GM19240 (cell line): ENCODE data around the gene GPER1.
"Not testable (repeated sequence)": the region's sequence is repeated elsewhere in the genome, so short reads cannot be mapped to it uniquely, and the experiment has no call there.

ENCODE experiments used
- DNase-seq: peaks from one replicate; pipeline ENCODE4 v3.0.0; 2011; ENCODE audit warnings: low spot score; ENCODE audit not compliant: insufficient read length

Gene GPER1

GRCh38 chr7:1101563-1102431 is 13.9 kb downstream of the GPER1 start:
- DNase-seq = no peak

GRCh38 chr7:1103009-1103788 is 15.3 kb downstream of the GPER1 start:
- peak; percentile 57 for DNase-seq

GRCh38 chr7:1103789-1104515 is 16.0 kb downstream of the GPER1 start:
- no peak for DNase-seq

GRCh38 chr7:1104516-1105179 is 16.7 kb downstream of the GPER1 start:
- DNase-seq = no peak

GRCh38 chr7:1105189-1105588 is 17.3 kb downstream of the GPER1 start:
- DNase-seq = peak; percentile 72

GRCh38 chr7:1106063-1106792 is 18.3 kb downstream of the GPER1 start:
- DNase-seq = no peak

- DNase-seq = no peak
These were observed 19.0 kb downstream of the GPER1 start for GRCh38 chr7:1106793-1107421.

GRCh38 chr7:1108264-1108920 is 20.5 kb downstream of the GPER1 start:
- DNase-seq = no peak

GRCh38 chr7:1109581-1110310 is 21.8 kb downstream of the GPER1 start:
- DNase-seq = no peak

GRCh38 chr7:1110358-1110757 is 22.4 kb downstream of the GPER1 start:
- no peak for DNase-seq

- DNase-seq = no peak
These were observed 23.2 kb downstream of the GPER1 start for GRCh38 chr7:1111156-1111555.

GRCh38 chr7:1112109-1112508 is 24.2 kb downstream of the GPER1 start:
- no peak for DNase-seq

- no peak for DNase-seq
These were observed 25.0 kb downstream of the GPER1 start for GRCh38 chr7:1112625-1113547.

GRCh38 chr7:1113548-1113885 is 25.6 kb downstream of the GPER1 start:
- no peak for DNase-seq

- no peak for DNase-seq
These were observed 26.2 kb downstream of the GPER1 start for GRCh38 chr7:1114088-1114487.

GRCh38 chr7:1114505-1114904 is 26.6 kb downstream of the GPER1 start:
- no peak for DNase-seq

GRCh38 chr7:1115171-1116045 is 27.5 kb downstream of the GPER1 start:
- DNase-seq = not testable (repeated sequence)
